Retinal pigment epithelial cell (primary cell): Measurements from ENCODE around the gene ZNF804A.

Experiments used
- DNase-seq: peaks from one replicate; pipeline ENCODE4 v3.0.0-alpha.2; 2010; ENCODE audit warnings: low read depth
- H3K4me3 ChIP-seq: 2 replicates; pipeline ENCODE4 v1.5.1; 2011; ENCODE audit warnings: mild to moderate bottlenecking, low read length, control low read depth, moderate library complexity
- TF ChIP-seq, protein P1 (sequence below): conservative IDR thresholded peaks from 2 replicates; pipeline ENCODE4 v1.5.1; 2011; ENCODE audit warnings: low read depth, low read length, control low read depth, inconsistent platforms

ZNF804A gene

DNA sequence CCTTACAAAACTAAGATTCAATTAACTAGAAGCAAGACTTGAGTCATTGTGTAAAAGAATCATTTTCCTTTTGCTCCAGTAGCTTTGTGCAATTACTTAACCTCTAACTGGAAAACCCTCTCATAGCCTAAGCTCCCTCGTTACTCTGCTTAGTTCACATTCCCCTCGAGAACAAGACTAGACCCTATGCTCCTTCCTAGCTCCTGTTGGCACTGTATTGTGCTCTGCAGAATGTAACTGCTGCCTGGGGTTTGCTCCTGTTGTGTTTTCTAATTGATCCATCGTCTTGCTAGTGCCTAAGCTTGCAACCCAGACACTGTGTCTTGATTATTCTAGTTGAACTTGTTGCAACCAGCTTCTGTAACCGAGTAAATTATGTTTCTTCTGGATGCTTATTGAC lies 347.0 kb downstream of the ZNF804A start:
- H3K4me3 ChIP-seq: no peak overlapping the region
- peak; percentile 83 for DNase-seq
- TF ChIP-seq, protein P1, sequence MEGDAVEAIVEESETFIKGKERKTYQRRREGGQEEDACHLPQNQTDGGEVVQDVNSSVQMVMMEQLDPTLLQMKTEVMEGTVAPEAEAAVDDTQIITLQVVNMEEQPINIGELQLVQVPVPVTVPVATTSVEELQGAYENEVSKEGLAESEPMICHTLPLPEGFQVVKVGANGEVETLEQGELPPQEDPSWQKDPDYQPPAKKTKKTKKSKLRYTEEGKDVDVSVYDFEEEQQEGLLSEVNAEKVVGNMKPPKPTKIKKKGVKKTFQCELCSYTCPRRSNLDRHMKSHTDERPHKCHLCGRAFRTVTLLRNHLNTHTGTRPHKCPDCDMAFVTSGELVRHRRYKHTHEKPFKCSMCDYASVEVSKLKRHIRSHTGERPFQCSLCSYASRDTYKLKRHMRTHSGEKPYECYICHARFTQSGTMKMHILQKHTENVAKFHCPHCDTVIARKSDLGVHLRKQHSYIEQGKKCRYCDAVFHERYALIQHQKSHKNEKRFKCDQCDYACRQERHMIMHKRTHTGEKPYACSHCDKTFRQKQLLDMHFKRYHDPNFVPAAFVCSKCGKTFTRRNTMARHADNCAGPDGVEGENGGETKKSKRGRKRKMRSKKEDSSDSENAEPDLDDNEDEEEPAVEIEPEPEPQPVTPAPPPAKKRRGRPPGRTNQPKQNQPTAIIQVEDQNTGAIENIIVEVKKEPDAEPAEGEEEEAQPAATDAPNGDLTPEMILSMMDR: no peak

DNA sequence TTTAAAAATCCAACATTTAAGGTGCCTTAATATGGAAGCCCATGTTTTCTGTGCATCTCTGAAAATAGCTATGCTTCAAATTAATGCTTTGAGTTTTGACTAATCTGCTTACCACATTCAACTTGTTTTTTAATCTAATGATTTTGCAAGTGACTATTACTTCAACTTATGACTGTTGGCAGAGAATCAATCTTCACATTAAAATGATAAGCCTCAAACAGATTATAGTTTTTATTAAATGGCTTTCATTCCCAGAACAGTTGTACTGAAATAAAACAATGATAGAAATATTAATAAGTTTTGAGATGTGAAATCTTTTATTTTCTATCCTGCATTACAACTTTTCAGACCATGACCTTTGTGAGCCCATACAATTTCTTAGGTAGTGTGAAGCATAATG lies 347.5 kb downstream of the ZNF804A start:
- H3K4me3 ChIP-seq: no peak overlapping the region
- peak; percentile 77 for DNase-seq
- TF ChIP-seq, protein P1: no peak

GRCh38 chr2:184956856-184957255 lies 358.5 kb downstream of the ZNF804A start:
- TF ChIP-seq, protein P1: no peak
- DNase-seq: no peak
- H3K4me3 ChIP-seq: no peak overlapping the region

- no peak for DNase-seq
- TF ChIP-seq, protein P1: no peak
- no peak overlapping the region for H3K4me3 ChIP-seq
Measured at GRCh38 chr2:184971546-184972068, 373.3 kb downstream of the ZNF804A start.
